Endometrium (tissue), 2 donors: ENCODE measurements around the gene TTC24.
"Not testable (repeated sequence)": the region's sequence is repeated elsewhere in the genome, so short reads cannot be mapped to it uniquely, and the experiment has no call there.

Experiments
- FAIRE-seq: peaks from 2 replicates; lab custom pipeline; 2012; peaks lifted over from hg19 to GRCh38; lab: Jason Lieb, UNC
- donor health status: control.
- donor health status: control.

Gene TTC24

GRCh38 chr1:156579472-156579871 lies at the start of gene TTC24:
Gene TTC24, plus strand, starts transcription at chr1:156579723. Its CDS starts 1,642 bp downstream, at chr1:156581365.
- no peak for FAIRE-seq

DNA sequence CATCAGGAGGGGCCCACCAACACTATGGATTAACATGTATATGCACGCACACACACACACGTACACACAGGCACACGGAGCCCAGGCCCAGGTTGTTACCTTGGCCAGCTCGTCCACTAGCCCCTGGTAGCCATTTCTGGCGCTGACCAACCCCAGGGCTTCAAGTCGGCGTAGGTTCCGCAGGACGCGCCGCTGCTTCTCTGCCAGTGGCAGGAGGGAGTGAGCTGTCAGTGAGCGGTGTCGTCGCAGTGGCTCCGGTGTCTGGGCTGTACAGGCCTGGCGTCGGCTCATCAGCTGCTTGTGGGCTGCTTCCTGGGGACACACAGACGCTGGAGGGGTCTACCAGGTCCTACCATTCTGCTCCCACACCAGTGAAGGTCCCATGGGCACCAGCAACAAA lies 49.5 kb upstream of the TTC24 start:
- FAIRE-seq: no peak

- FAIRE-seq: no peak
Observed at GRCh38 chr1:156532374-156532773, 47.1 kb upstream of the TTC24 start.

DNA sequence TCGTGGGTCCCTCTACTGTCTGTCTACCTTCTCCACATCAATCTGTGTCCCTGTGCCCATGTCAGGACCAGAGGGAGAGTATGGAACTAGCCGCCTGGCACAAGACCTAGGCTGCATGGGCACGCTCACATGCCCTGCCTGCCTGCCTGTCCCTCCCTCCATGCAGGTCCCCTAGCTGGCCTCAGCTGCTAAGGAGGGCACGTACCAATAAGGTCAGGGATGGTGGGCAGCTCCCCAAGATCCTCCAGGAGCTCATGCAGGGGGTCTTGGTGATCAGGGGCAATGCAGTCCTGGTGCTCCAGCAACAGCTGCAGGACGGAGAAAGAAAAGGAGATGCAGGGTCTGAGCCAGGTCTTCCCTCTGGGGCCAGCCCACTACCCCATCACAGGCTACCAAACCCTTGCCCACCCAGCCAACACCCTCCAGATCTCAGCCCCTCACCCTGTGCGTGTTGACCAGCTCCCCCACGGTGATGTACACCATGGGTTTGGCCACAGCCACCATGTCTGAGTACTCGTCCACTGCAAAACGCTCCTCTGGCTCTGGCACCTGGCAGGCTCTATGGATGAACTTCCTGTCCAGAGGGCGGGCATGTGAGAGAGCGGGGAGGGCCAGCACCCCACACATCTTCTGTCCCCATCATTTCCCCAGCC lies 45.8 kb upstream of the TTC24 start:
- FAIRE-seq: no peak

GRCh38 chr1:156534424-156535060 lies 45.0 kb upstream of the TTC24 start:
- FAIRE-seq: no peak

DNA sequence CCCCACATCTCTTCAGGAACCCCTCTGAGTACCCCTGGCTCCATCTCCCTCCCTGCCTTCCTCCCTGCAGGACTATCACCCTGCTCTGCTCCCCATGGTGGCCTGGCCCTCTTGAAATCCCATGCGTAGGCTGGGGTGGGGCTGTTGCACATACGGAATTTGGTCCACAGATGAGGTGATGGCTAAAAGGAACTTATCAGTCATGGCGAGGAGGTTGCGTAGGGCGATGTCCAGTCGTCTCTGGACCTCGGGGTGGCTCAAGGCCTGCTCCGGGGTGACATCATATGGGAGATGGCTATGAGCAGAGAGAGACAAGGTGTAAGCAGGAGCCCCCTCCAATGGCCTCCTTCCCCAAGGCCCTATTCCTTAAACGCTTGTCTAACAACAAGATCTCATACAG lies 42.5 kb upstream of the TTC24 start:
- no peak for FAIRE-seq

DNA sequence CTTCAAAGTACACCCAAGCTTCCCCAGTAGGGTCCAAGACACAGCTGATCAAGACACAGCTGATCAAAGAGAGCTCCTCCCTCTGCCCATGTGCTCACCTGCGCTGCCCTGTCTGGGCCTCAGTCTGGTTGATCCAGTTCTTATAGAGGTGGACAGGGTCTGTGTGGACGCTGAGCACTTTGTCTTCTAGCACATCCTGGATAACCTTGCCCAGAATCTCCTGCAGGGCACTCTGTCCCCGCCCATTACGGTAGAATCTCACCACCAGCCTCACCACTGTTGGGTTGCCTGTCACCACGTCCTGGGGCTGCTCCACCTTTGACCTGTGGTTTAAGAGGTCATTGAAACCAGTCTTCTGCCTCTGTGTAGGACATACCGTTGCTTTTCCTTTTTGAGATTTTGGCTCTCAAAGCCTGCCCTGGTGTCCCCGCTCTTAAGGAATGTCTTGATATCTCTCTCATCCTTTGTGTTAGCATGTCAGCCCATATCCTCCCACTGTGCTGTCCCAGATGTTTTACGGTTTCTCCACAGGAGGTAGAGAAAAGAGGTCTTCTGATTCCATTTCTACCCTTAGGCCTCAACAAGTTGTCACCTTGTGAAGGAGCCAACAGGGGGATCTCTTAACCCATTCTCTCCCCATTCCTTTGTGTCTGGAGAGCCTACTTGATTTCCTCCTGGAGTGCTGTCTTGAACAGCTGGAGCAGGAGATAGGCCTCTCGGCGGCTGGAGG lies 40.6 kb upstream of the TTC24 start:
- no peak for FAIRE-seq

- FAIRE-seq: no peak
Observed at GRCh38 chr1:156539818-156540355, 39.6 kb upstream of the TTC24 start.

- no peak for FAIRE-seq
Observed at GRCh38 chr1:156540955-156541354, 38.6 kb upstream of the TTC24 start.

GRCh38 chr1:156543066-156543465 lies 36.5 kb upstream of the TTC24 start:
- no peak for FAIRE-seq

GRCh38 chr1:156544592-156545102 lies 34.9 kb upstream of the TTC24 start:
- FAIRE-seq: no peak

DNA sequence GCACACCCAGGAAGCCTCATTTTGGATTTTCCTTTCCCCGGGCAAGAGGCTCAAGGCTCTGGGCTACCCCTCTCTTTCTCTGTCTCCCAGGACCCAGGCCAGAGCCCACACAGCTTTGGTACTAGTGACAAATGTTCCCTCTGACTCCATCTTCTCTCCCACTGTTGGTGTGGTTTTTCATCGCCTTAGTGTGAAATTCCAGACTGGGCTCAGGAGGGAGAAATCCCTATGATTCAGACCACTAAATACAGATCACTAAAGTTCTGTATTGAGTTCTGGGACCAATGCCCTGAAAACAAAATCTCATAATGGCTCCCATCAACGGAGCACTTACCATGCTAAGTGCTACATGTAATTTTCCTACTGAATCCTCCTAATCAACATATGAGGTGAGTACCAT lies 33.3 kb upstream of the TTC24 start:
- no peak for FAIRE-seq

- FAIRE-seq: no peak
Observed at GRCh38 chr1:156547434-156547833, 32.1 kb upstream of the TTC24 start.

DNA sequence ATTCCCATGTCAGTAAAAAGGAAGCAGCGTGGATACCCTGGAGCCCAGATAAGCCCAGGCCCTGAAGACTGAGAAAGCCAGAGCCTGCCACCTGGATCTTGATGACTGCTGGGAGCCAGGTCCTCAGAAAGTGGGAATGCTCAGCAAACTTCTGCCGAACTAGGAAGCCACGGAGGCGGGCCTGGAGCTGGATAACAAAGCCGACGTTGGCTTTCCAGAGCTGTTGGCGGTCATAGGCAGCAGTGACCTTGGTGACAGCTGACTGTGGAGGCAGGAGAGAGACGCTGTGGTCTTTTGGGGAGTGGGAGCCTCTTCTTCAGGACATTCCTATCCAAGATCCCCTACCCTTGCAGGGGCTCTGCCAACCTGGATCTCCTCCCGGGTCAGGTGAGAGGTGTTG lies 31.5 kb upstream of the TTC24 start:
- no peak for FAIRE-seq

- FAIRE-seq: no peak
Observed at GRCh38 chr1:156549390-156549789, 30.1 kb upstream of the TTC24 start.

DNA sequence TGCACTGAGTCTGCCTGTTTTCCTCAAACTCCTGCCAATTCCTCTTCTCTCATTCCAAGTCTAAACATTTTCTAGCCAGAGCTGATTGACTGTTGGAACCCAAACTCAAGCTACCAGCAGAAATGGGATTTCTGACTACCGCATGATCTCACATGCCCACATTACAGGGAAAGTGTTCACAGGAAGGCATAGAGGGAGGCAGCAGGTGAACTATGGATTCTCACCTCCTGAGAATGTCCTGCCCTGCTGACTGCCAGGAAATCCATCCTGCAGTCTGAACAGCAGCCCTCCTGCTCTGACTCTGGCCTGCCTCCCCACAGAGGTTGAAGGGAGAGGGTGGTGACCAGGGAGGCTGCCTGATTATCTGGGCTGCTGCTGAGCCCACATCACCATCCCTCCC lies 29.7 kb upstream of the TTC24 start:
- no peak for FAIRE-seq

- no peak for FAIRE-seq
Observed at GRCh38 chr1:156550346-156550745, 29.2 kb upstream of the TTC24 start.

DNA sequence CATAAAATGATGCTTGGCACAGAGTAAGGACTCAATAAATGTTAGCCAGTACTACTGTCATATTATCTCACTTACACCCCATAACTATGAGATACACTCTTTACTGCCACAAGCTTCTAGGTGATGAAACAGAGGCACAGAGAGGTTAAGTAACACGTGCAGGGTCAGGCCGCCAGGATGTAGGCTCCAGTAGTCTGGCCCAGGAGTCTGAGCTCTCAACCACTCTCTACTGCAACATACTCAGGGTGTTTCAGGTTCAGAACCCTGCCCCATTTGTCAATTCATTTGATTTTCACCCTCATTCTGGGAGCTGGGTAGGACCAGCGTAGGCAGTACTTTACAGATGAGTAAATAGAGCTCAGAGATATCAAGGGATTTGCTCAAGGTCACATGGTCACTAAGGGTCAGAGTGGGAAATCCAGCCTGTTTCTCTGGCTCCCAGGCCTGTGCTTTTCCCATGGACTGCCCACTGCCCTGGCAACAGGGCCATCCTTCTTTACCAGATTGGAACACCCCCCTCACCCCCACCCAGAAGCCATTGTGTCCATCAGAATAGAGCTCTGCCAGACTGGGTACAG lies 28.4 kb upstream of the TTC24 start:
- no peak for FAIRE-seq

DNA sequence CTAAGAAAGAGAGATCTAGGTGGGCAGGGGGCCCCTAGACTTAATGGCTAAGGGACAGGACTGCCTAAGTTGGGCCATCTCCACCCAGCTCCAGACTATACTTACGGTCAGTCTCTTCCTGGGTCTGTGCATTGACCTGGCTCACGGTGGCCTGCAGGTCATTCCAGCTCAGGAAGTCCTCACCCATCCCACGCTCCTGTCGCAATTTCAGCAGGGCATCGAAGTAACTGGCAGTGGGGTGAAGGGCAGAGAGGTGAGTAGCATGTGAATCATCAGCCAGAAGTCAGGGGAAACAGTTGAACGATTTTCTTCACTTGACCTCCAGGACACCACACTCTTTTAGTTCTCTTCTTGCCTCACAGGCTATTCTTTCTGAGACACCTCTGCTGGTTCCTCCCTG lies 27.7 kb upstream of the TTC24 start:
- FAIRE-seq: no peak

- no peak for FAIRE-seq
Observed at GRCh38 chr1:156552518-156552917, 27.0 kb upstream of the TTC24 start.

GRCh38 chr1:156552937-156553336 lies 26.6 kb upstream of the TTC24 start:
- FAIRE-seq: not testable (repeated sequence)

DNA sequence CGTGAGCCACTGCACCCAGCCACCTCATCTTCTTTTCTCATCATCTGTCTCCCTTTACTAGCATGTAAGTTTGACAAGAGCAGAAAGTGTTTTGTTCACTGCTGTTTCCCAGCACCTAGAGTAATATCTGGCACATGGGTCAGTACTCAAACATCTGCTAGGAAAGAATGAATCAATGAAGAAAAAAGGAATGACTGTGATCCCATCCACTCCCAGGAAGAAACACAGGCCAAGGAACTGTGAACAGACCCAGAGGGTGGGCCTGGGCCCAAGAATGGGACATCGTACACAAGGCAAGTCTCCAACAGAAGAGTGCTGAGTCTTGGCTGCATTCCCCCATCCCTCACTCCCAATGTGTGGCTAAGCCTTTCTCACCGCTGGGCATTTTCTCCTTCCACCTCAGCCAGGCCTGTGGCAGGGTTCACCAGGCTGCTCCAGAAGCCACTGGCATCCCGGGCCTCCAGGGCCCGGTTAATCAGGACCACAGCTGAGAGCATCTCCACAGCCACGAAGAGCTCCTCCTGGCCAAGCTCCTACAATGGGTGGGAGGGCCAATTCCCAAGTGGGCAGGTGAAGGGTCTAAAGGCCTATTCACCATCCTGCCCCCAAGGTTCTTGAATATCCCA lies 25.6 kb upstream of the TTC24 start:
- FAIRE-seq: no peak
